HG03342 (cell line): Measurements from ENCODE around the gene PGAM4.
"Not testable (repeated sequence)": the region's sequence is repeated elsewhere in the genome, so short reads cannot be mapped to it uniquely, and the experiment has no call there.

Experiments
- ATAC-seq: cut with Tn5 transposase; IDR thresholded peaks from one replicate; pipeline ENCODE4 v1.9.1; 2021; ENCODE audit warnings: mild to moderate bottlenecking, moderate library complexity; ENCODE audit not compliant: unreplicated experiment

The PGAM4 gene

GRCh38 chrX:77969538-77969937 lies at the start of gene PGAM4:
Gene PGAM4 (minus strand): TSS chrX:77969638. CDS start chrX:77969638, 0 bp downstream.
- ATAC-seq, result no peak

- no peak for ATAC-seq
Measured at GRCh38 chrX:78011846-78012245, 42.4 kb upstream of the PGAM4 start.

GRCh38 chrX:77979870-77980269 lies 10.4 kb upstream of the PGAM4 start:
- no peak for ATAC-seq

- no peak for ATAC-seq
Measured at GRCh38 chrX:77977518-77977917, 8.1 kb upstream of the PGAM4 start.

GRCh38 chrX:77977095-77977494 lies 7.7 kb upstream of the PGAM4 start:
- no peak for ATAC-seq

- no peak for ATAC-seq
Measured at GRCh38 chrX:77975755-77976154, 6.3 kb upstream of the PGAM4 start.

GRCh38 chrX:77967631-77968030 lies 1.8 kb downstream of the PGAM4 start:
- ATAC-seq, result no peak

GRCh38 chrX:77966361-77966760 lies 3.1 kb downstream of the PGAM4 start:
- ATAC-seq, result no peak

- ATAC-seq, result peak; percentile 79
Measured at GRCh38 chrX:77962068-77962902, 7.2 kb downstream of the PGAM4 start.

GRCh38 chrX:77961063-77961462 lies 8.4 kb downstream of the PGAM4 start:
- ATAC-seq, result no peak

- ATAC-seq, result no peak
Measured at GRCh38 chrX:77960567-77960966, 8.9 kb downstream of the PGAM4 start.

GRCh38 chrX:77953708-77954107 lies 15.7 kb downstream of the PGAM4 start:
- no peak for ATAC-seq

- no peak for ATAC-seq
Measured at GRCh38 chrX:77953302-77953701, 16.1 kb downstream of the PGAM4 start.

- no peak for ATAC-seq
Measured at GRCh38 chrX:77952173-77952572, 17.3 kb downstream of the PGAM4 start.

GRCh38 chrX:77949840-77950239 lies 19.6 kb downstream of the PGAM4 start:
- no peak for ATAC-seq

- ATAC-seq, result no peak
Measured at GRCh38 chrX:77946571-77946970, 22.9 kb downstream of the PGAM4 start.

GRCh38 chrX:77945910-77946545 lies 23.4 kb downstream of the PGAM4 start:
- ATAC-seq, result no peak

GRCh38 chrX:77945031-77945430 lies 24.4 kb downstream of the PGAM4 start:
- not testable (repeated sequence) for ATAC-seq

GRCh38 chrX:77938083-77938680 lies 31.3 kb downstream of the PGAM4 start:
- ATAC-seq, result no peak

- no peak for ATAC-seq
Measured at GRCh38 chrX:77937291-77937690, 32.1 kb downstream of the PGAM4 start.

- ATAC-seq, result no peak
Measured at GRCh38 chrX:77936299-77936698, 33.1 kb downstream of the PGAM4 start.

GRCh38 chrX:77935886-77936285 lies 33.6 kb downstream of the PGAM4 start:
- ATAC-seq, result no peak
